ENCODE data around the gene DAPK1.

- TF ChIP-seq CTCF (IDR thresholded peaks at IDR 0.05; ENCODE audit: low read depth, low read length) (no peak), EZH2phosphoT487 (IDR thresholded peaks at IDR 0.05; ENCODE audit: low read depth) (no peak)
Measured at GRCh38 chr9:87562062-87562461, 64.4 kb downstream of the DAPK1 start.
